GM13977 (cell line): ENCODE data around the gene GNB1.

Source experiments
- DNase-seq: peaks from one replicate; pipeline ENCODE4 v3.0.0; 2012; ENCODE audit warnings: low spot score
- CTCF ChIP-seq: IDR thresholded peaks from 2 replicates; pipeline ENCODE4 v1.5.1; 2012; ENCODE audit warnings: mild to moderate bottlenecking, control low read depth; ENCODE audit not compliant: insufficient read depth; ENCODE audit errors: extremely low read depth, missing control alignments
- in situ Hi-C: fragments of 300-500 bp; cut with MboI; formaldehyde crosslinking; loops from one replicate; pipeline ENCODE4 v1.12.0; 2022; ENCODE audit warnings: low sequenced_read_pairs, low pct_unique_long_range_greater_than_20kb, mixed read lengths, inconsistent platforms; ENCODE audit not compliant: unreplicated experiment

GNB1 gene

DNA sequence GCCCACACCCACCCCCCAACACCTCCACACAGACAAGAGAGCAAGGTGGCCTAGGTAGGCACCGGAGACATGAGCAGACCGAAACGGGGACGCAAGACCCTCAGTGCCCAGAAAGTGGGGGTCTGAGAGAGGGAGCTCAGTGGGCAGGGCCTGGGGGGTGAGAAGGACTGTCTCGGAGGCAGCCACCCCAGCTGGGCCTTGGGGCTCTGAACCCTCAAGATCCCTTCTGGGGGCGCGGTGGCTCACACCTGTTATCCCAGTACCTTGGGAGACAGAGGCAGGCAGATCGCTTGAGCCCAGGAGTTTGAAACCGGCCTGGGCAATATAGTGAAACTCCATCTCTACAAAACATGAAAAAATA, 9.1 kb upstream of the GNB1 start:
- TF ChIP-seq CTCF: no peak
- no peak for DNase-seq
- in situ Hi-C loops: loop anchor here (10.0 kb wide), 1 partner anchor 115 kb away; no protein-coding TSS in a partner anchor

DNA sequence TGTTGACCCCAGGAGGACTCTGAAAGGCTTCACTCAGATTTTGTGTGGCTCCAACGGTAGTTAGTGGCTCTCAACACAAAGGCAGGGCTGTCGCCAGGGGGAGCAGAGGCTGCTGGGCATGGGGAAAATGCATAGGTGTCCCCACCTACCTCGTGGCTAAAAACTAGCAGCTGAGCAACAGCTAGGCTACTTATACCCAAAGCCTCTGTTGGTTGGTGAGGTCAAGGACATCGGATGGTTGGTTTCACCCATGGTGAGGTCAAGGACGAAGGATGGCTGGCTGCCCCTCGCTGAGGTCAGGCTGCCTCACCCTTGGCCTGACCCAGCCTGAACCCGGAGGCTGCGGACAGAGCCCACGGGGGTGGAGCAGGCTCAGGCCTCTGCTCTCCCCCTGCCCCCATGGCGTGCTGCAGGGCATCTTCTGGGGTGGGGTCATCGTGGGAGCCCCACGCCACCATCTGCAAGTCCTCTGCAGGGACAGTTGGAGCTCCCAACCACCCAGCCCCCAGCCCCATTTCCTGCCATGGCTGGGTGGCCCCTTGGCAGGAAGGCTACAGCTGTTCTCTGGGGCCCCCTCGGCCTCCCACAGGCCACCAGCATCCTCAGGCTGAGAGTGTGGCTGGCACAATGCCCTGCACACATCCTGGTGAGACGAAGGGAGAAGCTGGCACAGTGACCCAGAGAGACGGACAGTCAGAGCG, 8.5 kb upstream of the GNB1 start:
- in situ Hi-C loops: no loop called here

DNA sequence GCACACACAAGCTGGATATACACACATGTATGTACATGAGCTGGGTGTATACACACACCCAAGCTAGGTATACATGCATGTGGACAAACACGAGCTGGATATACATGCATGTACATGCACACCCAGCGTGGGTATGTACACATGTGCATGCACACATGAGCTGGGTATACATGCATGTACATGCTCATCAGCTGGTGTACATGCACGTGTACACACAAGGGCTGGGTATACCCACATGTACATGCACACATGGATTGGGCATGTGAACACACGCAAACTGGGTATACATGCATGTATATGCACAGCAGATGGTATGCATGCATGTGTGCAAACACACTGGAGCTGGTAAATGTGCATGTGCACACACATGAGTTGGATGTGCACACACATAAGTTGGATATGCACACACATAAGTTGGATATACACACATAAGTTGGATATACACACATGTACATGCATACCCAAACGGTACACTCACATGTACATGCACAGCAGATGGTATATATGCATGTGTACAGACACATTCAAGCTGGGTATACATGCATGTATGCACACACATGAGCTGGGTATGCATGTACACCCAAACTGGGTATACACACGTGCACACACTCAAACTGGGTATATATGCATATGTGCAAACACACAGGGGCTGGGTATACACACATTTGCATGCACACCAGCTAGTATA, 7.5 kb upstream of the GNB1 start:
- in situ Hi-C loops: no loop called here
- DNase-seq: no peak
- TF ChIP-seq CTCF: no peak

More for the DNA sequence above, 8.5 kb upstream of the GNB1 start:
- peak; percentile 27 for TF ChIP-seq CTCF
- DNase-seq: no peak

- in situ Hi-C loops: no loop called here
- no peak for TF ChIP-seq CTCF
- DNase-seq: no peak
These were observed 4.8 kb upstream of the GNB1 start for GRCh38 chr1:1895456-1896336.

- no peak for DNase-seq
- in situ Hi-C loops: no loop called here
- TF ChIP-seq CTCF: no peak
These were observed 4.2 kb upstream of the GNB1 start for GRCh38 chr1:1895060-1895418.

GRCh38 chr1:1894354-1895059, 3.6 kb upstream of the GNB1 start:
- DNase-seq: no peak
- in situ Hi-C loops: no loop called here
- no peak for TF ChIP-seq CTCF
